NCI-H524 treated with DMSO at 0.1 percent for 48 hours (cell line): ENCODE data around the gene BPNT1.
"Not testable (repeated sequence)": the region's sequence is repeated elsewhere in the genome, so short reads cannot be mapped to it uniquely, and the experiment has no call there.

ENCODE experiments used
- DNase-seq: peaks from one replicate; lab custom pipeline; 2025; lab: John Stamatoyannopoulos, UW

BPNT1 gene

DNA sequence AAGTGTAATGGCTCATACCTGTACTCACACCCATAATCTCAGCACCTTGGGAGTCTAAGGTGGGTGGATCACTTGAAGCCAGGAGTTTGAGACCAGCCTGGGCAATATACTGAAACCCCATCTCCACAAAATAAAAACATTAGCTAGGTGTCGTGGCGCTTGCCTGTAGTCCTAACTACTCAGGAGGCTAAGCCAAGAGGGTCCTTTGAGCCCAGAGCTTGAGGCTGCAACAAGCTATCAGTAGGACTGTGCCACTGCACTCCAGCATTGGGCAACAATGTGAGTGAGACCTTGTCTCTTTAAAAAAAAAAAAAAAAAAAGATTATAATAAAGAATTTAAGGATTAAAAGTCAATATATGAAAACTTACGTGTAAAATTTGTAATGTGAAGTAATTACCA lies 11.7 kb downstream of the BPNT1 start:
- DNase-seq = no peak

DNA sequence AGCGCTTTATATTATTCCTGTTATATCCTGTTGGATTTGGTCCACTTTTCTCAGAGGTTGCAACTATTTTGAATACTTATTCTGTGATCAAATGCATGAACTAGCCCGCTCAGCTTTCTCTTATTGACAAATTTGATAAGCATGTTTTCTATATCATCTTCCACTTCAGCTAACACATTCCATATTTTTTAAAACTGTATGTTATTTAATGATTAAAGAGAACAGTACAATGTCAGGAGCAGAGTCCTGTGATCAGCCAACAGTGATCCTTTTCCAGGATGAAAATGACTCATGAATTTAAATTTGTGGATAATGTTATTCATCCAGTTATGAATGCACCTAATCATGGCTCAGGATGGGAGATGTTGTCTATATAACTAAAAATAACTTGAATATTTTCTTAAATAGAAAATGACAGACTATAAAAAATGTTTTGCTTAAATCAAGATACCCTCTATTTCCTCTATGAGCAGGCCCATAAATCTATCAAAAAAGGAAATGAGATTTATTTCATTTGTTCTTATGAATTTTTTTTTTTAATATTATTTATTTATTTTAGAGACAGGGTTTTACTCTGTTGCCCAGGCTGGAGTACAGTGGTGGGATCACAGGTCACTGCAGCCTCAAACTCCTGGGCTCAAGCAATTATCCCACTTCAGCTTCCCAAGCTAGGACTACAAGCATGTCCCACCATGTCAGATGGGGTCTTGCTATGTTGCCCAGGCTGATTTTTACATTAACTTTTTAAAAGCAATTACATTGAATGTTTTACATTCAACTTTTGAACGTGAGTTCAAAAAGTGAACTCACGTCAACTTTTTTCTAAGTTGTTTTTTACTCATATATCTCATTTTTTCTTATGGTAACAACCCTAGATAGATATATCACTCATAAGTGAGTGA lies 12.5 kb downstream of the BPNT1 start:
- no peak for DNase-seq

DNA sequence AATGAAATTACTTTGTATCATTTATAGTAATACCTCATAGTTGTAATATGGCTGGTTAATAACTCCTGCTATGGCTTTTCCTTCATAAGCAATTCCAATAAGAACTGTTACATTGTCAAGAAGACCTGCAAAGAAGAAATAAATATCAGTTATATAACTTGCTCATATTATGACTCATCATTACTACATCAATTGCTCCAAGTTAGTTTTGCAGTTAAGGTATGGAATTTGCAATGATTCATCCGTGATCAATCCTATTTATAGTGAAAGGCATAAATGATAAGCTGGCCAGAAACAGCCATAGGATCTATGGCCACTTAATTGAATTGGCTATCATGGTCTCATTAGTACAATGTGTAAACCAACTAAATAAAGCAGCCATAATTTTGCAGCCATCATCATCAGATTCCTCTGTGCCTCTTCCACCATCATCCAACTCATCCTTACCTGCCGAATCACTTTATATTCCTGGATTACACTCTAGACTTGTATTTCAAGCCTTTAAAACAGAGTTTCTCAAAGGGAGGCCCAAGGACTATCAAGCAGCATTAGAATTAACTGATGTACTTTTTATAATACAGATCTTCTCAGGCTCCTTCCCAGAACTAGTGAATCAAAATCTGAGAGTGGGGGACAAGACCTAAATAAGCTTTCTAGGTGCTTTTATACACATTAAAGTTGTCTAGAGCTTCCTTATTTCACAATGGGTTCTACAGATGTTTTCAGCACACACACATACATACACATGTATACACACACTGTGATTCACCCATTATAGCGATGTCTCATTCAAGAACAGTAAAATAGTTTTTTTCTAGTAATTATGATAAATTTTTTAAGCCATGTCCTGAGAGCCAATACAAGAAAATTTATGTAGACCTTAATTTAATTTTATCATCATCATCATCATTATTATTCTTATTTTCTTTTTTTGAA lies 22.1 kb downstream of the BPNT1 start:
- DNase-seq = no peak

DNA sequence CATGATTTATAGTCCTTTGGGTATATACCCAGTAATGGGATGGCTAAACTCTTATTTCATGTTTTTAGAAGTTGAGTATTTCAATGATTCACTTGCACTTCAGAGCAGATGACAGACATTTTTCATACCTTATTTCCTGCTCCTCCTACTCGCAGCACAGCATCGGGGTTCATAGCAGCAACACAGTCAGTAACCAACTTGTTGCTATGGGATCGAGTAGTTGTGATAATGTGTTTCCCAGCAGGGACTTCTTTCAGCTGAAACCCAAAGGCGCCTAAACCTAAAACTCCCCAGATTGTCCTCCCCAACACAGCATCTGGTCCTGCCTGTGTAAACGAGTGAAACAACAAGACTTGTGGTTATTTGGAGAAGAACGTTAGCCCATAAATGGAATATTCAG lies 27.0 kb downstream of the BPNT1 start:
- no peak for DNase-seq

DNA sequence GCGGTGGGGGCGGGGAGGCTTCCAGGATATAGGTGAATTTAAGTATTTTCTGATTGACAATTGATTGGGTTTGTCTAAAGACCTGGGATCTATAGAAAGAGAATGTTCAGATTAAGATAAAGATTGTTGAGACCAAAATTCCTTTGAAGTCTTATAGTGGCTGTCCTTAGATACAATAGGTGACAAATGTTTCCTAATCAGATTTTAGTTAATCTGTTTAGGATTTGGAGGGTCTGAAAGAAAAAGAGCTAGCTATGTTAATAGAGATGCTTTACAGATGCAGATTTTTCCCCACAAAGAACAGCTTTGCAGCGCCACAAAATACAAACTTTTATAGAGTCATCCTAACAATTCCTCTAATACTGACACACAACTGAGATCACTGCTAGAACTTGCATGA lies 28.7 kb downstream of the BPNT1 start:
- no peak for DNase-seq

DNA sequence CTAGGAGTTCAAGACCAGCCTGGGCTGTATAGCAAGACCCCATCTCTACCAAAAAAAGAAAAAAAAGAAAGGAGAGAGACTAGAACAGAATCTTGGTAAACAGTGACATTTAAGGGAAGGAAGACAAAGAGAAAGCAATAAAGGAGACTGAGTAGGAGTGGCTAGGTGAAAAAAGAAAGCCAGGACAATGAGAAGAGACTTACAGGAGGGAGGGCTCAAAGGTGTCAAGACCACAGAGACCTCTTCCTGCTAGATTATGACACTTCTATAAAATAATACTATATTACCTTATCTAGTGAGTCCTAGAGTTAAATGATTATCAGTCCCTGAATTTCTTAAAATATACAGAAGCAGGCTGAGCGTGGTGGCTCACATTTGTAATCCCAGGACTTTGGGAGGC lies 33.2 kb downstream of the BPNT1 start:
- no peak for DNase-seq

DNA sequence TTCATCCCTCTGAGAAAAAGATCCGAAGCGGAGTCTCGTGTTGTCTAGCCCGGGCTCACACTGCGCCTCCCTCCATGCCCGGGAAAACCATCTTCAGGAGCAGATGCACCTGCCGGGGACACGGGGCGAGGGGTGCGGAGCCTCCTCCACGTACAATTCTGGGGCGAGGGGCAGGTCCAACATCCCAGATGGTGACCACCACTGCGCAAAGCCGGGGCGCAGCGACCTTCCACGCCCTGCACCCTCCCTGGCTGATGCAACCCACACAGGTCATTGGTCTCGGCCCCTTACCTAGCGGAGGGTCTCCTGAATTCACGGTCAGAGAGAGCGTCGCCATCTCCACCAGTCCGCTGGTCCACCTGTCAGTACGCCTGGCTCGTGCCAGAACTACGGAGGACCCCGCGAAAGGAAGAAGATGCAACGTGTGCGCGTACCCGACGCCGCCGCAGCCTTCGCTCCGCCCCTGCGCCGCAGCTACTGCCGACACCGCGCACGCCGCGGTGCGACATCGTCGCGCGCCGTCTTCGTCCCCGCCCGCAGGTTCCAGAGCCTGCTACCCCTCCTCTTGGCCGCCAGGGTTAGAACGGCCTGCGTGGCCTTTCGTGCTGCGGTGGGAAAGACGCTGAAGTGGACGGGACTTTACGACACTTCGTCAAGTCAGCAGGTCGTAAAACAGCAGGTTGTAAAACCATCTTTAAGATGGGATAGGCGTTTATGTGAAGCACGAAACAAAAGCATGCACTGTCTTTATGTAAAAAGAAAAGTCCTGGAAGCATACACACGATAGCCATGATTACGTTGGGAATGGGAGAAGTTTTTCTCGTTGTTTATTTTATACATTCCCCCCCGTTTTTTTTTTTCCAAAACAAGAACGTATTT lies 43.3 kb downstream of the BPNT1 start, which contains the start of gene EPRS1:
Gene EPRS1 (minus strand): TSS at position 454 of the 879 bp plus-strand sequence. CDS start 117 bp downstream, at position 337.
- DNase-seq = peak; percentile 77

DNA sequence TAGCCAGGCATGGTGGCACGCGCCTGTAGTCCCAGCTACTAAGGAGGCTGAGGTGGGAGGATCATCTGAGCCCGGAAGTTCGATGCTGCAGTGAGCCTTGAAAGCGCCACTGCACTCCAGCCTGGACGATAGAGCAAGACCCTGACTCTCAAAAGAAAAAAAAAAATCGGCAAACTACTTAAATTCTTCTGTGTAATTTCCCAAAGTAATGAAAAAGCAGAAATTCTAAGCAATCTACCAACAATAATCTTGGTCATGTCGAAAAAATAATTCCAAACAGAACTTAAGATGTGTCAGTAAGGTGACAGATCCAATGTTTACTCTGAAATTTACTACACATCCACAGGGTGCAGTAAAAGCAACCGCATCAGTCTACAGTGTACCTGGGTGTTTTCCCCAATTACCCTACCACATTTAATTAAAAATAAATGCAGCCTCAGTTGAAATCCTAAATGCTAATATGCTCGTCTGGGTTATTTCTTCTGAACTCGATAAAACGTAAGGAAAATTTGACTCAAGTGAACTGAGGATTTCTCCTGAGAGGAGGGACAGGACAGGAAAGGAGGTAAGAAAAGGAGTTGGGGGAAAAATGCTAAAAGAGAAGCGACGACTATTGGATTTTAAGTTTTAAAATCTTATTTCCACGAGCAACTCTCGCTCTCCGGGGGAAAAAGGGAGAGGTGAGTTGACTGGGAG lies 44.1 kb downstream of the BPNT1 start:
- DNase-seq = no peak

DNA sequence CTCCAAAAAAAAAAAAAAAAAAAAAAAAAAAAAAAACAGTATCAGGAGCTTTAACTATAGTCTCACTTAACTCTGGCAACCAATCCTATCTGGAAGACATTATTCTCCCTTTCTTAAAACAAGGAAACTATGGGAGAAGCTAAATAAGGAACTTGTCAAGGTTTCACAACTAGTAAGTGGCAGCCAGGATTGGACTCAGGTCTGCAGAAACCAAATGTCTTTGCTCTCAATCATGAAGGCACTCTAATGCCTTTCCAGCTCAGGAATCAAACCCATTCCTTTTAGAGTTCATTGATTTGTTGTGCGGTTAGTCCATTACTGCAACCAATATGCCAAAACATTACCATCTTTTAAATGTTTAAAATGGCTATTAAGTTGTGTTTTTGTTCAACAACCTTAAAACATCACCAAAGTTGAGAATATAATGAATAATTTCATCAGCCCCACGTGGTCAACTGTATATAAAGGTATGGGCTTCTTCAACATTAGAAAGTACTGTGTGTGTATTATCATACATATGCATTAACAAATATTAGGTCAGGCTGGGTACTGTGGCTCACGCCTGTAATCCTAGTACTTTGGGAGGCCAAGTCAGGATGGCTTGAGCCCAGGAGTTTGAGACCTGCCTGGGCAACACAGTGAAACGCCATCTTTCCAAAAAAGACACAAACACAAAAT lies 44.8 kb downstream of the BPNT1 start:
- DNase-seq = no peak

DNA sequence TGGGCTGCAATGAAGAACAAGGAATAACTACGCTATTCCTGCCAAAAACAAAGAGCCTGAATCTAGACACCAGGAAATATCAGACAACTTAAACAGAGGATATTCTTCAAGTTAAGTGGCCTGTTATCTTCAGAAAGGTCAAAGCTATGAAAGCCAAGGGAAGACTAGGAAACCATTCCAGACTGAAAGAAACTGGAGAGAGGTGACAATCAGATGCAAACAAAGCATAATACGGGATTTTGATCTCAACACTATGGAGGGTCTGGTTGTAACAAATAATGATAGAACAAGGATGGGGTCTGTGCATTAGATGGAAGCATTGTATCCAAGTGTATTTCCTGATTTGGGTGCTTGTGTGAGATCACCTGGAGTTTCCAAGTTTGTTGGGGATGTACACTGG lies 45.9 kb downstream of the BPNT1 start:
- no peak for DNase-seq

DNA sequence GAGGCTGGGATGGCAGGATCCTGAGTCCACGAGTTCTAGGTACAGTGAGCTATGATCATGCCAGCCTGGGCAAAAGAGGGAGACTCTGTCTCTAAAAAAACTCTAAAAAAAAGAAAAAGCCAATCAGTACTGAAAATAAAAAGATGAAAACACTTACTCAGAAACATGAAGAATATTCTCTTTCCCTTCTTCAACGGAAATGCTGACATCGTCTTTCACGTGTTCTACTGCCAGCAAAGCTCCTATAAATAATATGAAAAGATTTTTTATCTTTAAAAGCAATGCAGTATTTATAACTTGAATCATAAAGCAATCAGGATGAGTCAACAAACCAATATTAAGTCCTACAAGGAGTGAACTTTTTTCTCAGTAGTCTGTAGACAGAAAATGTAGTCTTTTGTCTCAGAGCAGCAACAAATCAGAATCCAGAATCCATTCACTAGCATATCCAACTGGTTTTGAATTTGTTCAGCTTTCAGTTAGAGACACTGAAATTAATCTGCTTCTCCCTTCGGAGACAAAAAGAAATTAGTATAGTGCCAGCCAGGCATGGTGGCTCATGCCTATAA lies 49.5 kb downstream of the BPNT1 start:
- no peak for DNase-seq

DNA sequence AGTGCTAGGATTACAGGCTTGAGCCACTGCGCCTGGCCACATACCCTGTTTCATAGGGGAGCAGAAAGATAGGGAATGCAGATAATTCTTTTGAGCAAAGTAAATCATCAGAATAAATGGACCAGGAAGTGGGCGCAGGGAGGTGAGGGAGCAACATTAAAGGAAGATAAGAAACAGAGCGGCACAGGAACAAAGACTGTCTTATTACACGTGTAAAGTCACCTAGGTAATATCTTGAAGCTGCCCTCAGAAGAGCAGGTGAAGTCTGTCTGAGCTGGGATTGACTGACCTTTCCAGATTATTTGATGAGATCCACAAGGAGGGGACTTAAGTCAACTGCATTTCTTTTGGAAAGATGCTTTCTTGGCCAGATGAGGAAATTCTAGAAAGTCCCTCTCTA lies 50.9 kb downstream of the BPNT1 start:
- DNase-seq = no peak

DNA sequence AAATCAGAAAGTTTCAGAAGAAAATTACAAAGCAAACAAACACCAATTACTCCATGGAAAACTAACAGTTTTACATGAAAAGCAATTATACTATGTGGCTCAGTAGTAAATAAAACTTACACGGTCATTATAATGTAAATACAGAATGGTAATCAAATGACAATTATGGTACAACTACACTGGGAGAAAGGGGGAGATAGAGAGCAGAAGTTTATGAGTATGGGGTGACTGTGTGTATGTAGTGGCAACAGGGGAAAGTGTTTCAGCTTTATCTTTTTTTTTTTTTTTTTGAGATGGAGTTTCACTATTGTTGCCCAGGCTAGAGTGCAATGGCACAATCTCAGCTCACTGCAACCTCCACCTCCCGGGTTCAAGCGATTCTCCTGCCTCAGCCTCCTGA lies 51.8 kb downstream of the BPNT1 start:
- not testable (repeated sequence) for DNase-seq

DNA sequence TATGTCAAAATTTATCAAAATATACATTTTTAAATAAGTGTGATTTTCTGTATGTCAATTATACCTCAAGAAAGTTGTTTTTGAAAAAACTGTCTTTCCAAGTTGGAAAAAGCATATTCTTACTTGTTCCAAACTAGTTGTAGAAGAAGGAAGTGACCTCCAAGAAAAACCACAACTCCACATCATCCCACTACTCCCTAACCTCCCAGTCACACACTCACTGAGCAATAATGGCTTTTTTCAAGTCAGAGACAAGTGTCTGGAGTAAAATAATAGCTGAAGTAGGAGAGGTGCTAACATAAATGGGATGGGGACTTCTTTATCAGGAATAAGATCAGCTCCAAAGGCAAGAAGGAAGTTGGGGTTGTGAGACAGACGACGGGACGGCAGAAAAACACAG lies 56.7 kb downstream of the BPNT1 start:
- DNase-seq = no peak

DNA sequence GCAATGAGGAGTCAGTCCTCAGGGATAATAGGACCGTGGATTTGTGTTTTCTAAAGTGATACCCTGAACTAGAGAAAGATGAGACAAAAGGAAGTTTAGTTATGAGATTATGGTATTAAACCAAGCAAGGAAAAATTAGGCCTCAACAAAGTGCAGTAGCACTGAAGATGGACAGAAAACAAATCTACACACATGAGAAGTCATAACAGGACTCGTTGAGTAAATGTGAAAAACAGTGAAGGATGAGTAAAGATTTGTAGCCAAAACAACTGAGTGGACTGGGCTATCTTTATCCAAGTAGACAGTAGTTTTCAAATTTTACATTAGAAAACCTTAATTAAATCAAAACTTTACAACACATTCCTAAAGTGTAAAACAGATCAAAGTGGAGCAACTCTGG lies 58.3 kb downstream of the BPNT1 start:
- DNase-seq = no peak

DNA sequence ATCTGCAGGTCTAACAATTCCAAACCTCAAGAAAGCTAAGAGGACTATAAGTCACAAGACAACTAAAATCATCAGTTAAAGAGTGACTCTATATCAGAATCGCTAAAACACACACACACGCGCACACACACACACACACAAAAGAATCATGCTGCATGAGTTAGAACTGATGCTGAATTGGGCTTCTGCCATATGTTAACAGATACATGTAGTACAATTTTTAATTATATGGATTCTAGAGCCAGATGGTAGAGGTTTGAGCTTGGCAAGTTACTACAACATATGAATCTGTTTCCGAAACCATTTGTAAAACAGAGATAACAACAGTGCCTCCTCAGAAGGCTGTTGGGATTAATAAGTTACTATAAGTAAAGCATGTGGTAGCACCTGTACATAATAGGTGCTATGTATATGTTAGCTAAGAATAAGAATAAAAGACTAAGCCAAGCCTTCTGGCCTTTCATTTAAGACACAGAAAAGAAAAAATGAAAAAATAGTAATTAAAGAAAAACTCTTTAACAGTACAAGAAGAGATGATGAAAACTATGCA lies 61.2 kb downstream of the BPNT1 start:
- no peak for DNase-seq

DNA sequence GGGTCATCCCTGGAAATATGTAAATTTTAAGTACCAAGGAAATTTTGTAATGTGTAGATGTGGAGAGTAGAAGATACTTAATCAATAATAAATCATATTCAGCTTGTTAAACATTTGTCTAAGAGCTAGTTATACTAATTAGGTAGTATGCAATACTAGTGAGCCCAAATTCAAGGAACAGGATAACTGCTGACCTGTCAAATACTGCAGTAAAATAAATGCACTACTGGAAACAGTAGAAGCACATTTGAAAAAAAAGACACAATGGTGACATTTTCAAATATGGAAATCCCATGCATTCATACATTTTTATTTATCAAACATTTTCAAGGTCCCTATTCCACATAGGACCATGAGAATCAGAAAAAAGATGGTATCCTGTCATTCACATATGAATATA lies 70.5 kb downstream of the BPNT1 start:
- no peak for DNase-seq

DNA sequence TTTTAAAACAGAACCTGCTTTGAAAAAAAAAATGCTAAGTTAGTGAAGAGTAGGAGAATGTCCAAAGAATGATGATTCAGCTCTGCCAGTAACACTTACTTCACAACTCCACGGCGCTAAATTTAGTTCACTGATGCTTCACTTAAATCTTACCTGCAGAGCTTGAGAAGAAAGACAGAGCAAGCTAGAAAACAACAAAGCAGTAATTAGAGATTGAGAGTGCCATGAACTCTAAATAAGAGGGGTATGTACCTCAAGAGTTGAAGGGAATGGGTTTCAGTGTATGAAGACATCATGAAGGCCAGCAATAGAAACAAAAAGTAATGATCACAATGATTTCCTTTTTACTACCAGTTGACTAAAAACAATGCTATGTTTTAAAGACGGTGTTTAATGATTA lies 76.1 kb downstream of the BPNT1 start:
- DNase-seq = no peak

DNA sequence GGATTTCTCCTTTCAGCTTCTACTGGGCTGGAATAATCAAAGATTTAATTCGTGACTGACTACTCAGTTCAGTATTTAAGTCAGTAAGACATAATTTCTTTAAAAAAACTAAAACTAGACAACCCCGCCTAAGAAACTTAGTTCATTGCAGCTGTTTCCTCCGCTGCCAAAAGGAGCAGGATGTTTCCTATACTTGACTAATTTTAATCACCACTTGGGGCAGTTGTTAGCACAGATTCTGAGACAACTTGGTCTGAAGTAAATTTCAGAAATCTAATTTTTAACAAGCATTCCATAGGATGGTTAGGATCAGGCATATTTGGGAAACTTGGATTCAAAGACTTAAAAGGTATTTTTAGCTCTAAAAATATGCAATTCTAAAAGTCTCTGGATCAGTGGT lies 77.3 kb downstream of the BPNT1 start:
- DNase-seq = no peak

DNA sequence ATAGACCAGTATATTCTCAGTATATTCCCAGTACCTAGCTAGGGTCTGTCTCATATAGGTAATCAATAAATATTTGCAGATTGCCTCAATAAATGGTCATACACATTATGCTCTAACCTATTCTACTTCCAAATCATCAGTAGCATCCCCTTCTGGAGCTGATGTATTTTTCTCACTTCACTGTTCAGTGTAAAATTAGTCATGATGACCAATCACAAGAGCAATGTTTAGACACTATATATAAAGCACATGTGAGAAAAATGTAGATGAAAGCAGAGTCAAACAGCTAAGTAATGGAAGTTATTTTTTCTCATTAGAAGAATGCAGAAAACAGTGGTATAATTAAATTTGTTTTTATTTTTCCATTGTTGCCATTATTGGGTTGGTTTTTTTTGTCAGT lies 78.0 kb downstream of the BPNT1 start:
- no peak for DNase-seq
